K562 (cell line): Measurements from ENCODE around the gene ATRNL1. TPM values are rescaled to one million over a fixed set of nuclear protein-coding genes. Genes with fewer than 3 reads are reported as not detected.

Source experiments
- ATAC-seq: fragments of 200-7000 bp; cut with Tn5 transposase; 3 replicates; pipeline ENCODE4 v1.9.1; 2020; ENCODE audit warnings: moderate library complexity
- BruUV-seq: library from RNA; stranded (reverse); fragments of 400-500 nt; replicated peaks from 2 replicates; lab custom pipeline; 2021; lab: Mats Ljungman, UMichigan
- CTCF ChIA-PET: fragments of 300-600 bp; formaldehyde crosslinking; extraction: SDS; loops from one replicate; lab custom pipeline; 2021; ENCODE audit warnings: low intra/inter-chr PET ratio; lab: Yijun Ruan, JAX
- POLR2A ChIA-PET: fragments of 300-600, 350-650 bp; sonication (Branson Sonifier 250); formaldehyde crosslinking; extraction: SDS; loops from one replicate; lab custom pipeline; 2021; ENCODE audit warnings: antibody characterized with exemption, inconsistent platforms; lab: Yijun Ruan, JAX
- DNase-seq, 4 experiments: peaks; one replicate each; pipeline versions ENCODE4 v3.0.0 to v3.0.0-alpha.2; 2011 to 2018; ENCODE audit warnings: low spot score in 3 of 4, mixed read lengths in 3 of 4; ENCODE audit errors: extremely low read depth in 1 of 4
- FAIRE-seq: peaks from 2 replicates; lab custom pipeline; 2011; peaks lifted over from hg19 to GRCh38; lab: Jason Lieb, UNC
- H2AFZ ChIP-seq: 2 replicates; pipeline ENCODE4 v1.6.0; 2011; ENCODE audit warnings: low read depth, low read length, control low read depth, inconsistent platforms
- H3K27ac ChIP-seq: fragments of 200-600 bp; 3 replicates; pipeline ENCODE4 v1.8.0; 2011; ENCODE audit warnings: low read depth, mild to moderate bottlenecking, control low read depth, inconsistent platforms, low read length, moderate library complexity, mixed read lengths; ENCODE audit errors: extremely low read depth
- H3K27me3 ChIP-seq, 2 experiments: fragments of 300-600 bp in 1 of 2; 2 replicates in 1 of 2; 3 replicates in 1 of 2; pipeline versions ENCODE4 v1.6.0 to v1.8.0; 2011; ENCODE audit warnings: inconsistent platforms in 2 of 2, low read length in 2 of 2, mild to moderate bottlenecking in 1 of 2, mixed read lengths in 1 of 2, moderate library complexity in 1 of 2; ENCODE audit not compliant: control insufficient read depth in 2 of 2, insufficient read depth in 2 of 2
- H3K36me3 ChIP-seq: fragments of 300-600 bp; 3 replicates; pipeline ENCODE4 v1.8.0; 2011; ENCODE audit warnings: mild to moderate bottlenecking, low read length, inconsistent platforms; ENCODE audit not compliant: control insufficient read depth, insufficient read depth
- H3K4me1 ChIP-seq, 2 experiments: fragments of 200-600 bp in 1 of 2; replicated peaks in 1 of 2; 2 replicates in 1 of 2; 3 replicates in 1 of 2; pipeline versions ENCODE4 v1.5.1 to v1.8.0; 2011; ENCODE audit warnings: inconsistent platforms in 2 of 2, low read length in 2 of 2, mild to moderate bottlenecking in 1 of 2, mixed read lengths in 1 of 2, moderate library complexity in 1 of 2; ENCODE audit not compliant: control insufficient read depth in 2 of 2, insufficient read depth in 2 of 2
- H3K4me2 ChIP-seq: 2 replicates; pipeline ENCODE4 v1.6.1; 2011; ENCODE audit warnings: low read length, control low read depth, inconsistent platforms, mixed read lengths; ENCODE audit not compliant: insufficient read depth
- H3K4me3 ChIP-seq: fragments of 200-600 bp; sonication (generic), shearing (Covaris generic); 2 replicates; pipeline ENCODE4 v1.5.1; 2016; ENCODE audit warnings: control low read depth, inconsistent platforms
- H3K79me2 ChIP-seq: fragments of 200-600 bp; 3 replicates; pipeline ENCODE4 v1.8.0; 2011; ENCODE audit warnings: low read length, inconsistent platforms; ENCODE audit not compliant: control insufficient read depth, insufficient read depth
- H3K9ac ChIP-seq, 2 experiments: 2 replicates each; pipeline versions ENCODE4 v1.6.0 to v1.6.1; 2011; ENCODE audit warnings: low read depth in 2 of 2, low read length in 2 of 2, control low read depth in 1 of 2, inconsistent platforms in 1 of 2, mild to moderate bottlenecking in 1 of 2, mixed read lengths in 1 of 2; ENCODE audit not compliant: insufficient read depth in 1 of 2
- H3K9me1 ChIP-seq: one replicate; pipeline ENCODE4 v1.6.0; 2011; ENCODE audit warnings: inconsistent platforms, mild to moderate bottlenecking, low read length, moderate library complexity; ENCODE audit not compliant: control insufficient read depth, insufficient read depth
- H3K9me3 ChIP-seq: replicated peaks from 2 replicates; pipeline ENCODE4 v1.5.1; 2011; ENCODE audit warnings: low read depth, low read length, inconsistent platforms; ENCODE audit not compliant: control insufficient read depth, insufficient read depth
- H4K20me1 ChIP-seq: replicated peaks from 2 replicates; pipeline ENCODE4 v1.6.1; 2011; ENCODE audit warnings: low read length, inconsistent platforms, mixed read lengths; ENCODE audit not compliant: control insufficient read depth, insufficient read depth
- ARID1B ChIP-seq: fragments of 450-650 bp; IDR thresholded peaks from 2 replicates; pipeline ENCODE4 v1.6.1; 2016; ENCODE audit warnings: antibody characterized with exemption, mild to moderate bottlenecking, inconsistent platforms
- BCL6 ChIP-seq: fragments of 250-450 bp; sonication (Bioruptor Pico); IDR thresholded peaks from 2 replicates; pipeline ENCODE4 v1.4.0; 2020
- CCAR2 ChIP-seq: fragments of 200-400 bp; formaldehyde crosslinking; IDR thresholded peaks from 2 replicates; pipeline ENCODE4 v1.6.1; 2017; ENCODE audit warnings: mild to moderate bottlenecking, low read depth, low read length
- FOSL1 ChIP-seq: fragments of 200-800 bp; sonication (Bioruptor generic); conservative IDR thresholded peaks from 2 replicates; pipeline ENCODE4 v1.6.1; 2016; ENCODE audit warnings: missing genetic modification characterization, missing compliant biosample characterization
- HIVEP1 ChIP-seq: fragments of 250-450 bp; sonication (Bioruptor Pico); IDR thresholded peaks from 2 replicates; pipeline ENCODE4 v1.4.0; 2020; ENCODE audit warnings: mild to moderate bottlenecking
- IRF2 ChIP-seq: sonication (generic); formaldehyde crosslinking; IDR thresholded peaks from 2 replicates; pipeline ENCODE4 v1.8.1; 2022; ENCODE audit warnings: mild to moderate bottlenecking, missing genetic modification reagents
- MED1 ChIP-seq: sonication (generic); formaldehyde crosslinking; IDR thresholded peaks from 2 replicates; pipeline ENCODE4 v1.8.1; 2023; ENCODE audit warnings: missing genetic modification reagents, borderline replicate concordance
- MYNN ChIP-seq, 2 experiments: sonication (generic); formaldehyde crosslinking in 1 of 2; IDR thresholded peaks; 2 replicates each; pipeline versions ENCODE4 v1.5.0 to v1.6.1; 2016 to 2020; ENCODE audit warnings: antibody characterized with exemption in 1 of 2, missing genetic modification reagents in 1 of 2
- PTTG1 ChIP-seq: fragments of 450-650 bp; IDR thresholded peaks from 2 replicates; pipeline ENCODE4 v1.6.1; 2016; ENCODE audit warnings: low read depth, mild to moderate bottlenecking, missing genetic modification characterization, missing compliant biosample characterization
- SMARCA5 ChIP-seq: fragments of 450-650 bp; IDR thresholded peaks from 2 replicates; pipeline ENCODE4 v1.6.1; 2016
- ZBTB17 ChIP-seq: fragments of 450-650 bp; formaldehyde crosslinking; IDR thresholded peaks from 2 replicates; pipeline ENCODE4 v1.4.0; 2020; ENCODE audit warnings: mild to moderate bottlenecking
- ZNF274 ChIP-seq: IDR thresholded peaks from 2 replicates; pipeline ENCODE4 v1.6.1; 2011; ENCODE audit warnings: low read depth, mild to moderate bottlenecking, low read length, moderate library complexity, borderline replicate concordance
- WGBS: fragments of 100-300 bp; shearing (Covaris generic); methylation state at CpG from one replicate; pipeline ENCODE4 v1.1.6; 2016; ENCODE audit warnings: low coverage, mixed read lengths; ENCODE audit not compliant: insufficient coverage; ENCODE audit errors: missing lambda C conversion rate; 5-methylcytosine and 5-hydroxymethylcytosine counted together
- in situ Hi-C: fragments of 300-500 bp; cut with MboI; formaldehyde crosslinking; loops from 4 replicates; pipeline ENCODE4 v1.15.0; 2018; ENCODE audit warnings: inconsistent platforms, mixed read lengths
- intact Hi-C: fragments of 100-400 bp; cut with micrococcal nuclease; formaldehyde crosslinking; loops from 2 replicates; pipeline ENCODE4 v1.14.2; 2022
- polyA plus RNA-seq, 8 experiments: library from polyadenylated mRNA; depleted of rRNA in 4 of 8; stranded (reverse) in 5 of 8; unstranded in 3 of 8; fragments of >200 nt; fragmentation: Nextera tagmentation in 2 of 8; fragmentation: Illumina TruSeq in 1 of 8; extraction: Ambion mirVana in 2 of 8; extraction: Trizol in 1 of 8; gene quantifications; 2 replicates each; pipeline versions ENCODE4 v1.2.1 to v1.2.3, GENCODE V29; 2011 to 2014; ENCODE audit warnings: inconsistent platforms in 1 of 8, missing spikeins in 1 of 8
- total RNA-seq, 7 experiments: library from RNA; depleted of rRNA in 6 of 7; stranded (reverse); fragments of >200 nt in 6 of 7; fragmentation: Illumina TruSeq in 2 of 7; extraction: Trizol in 2 of 7; gene quantifications; 2 replicates each; pipeline versions ENCODE4 v1.2.1 to v1.2.3, GENCODE V29; 2011 to 2021; ENCODE audit warnings: low replicate concordance in 1 of 7
- TF ChIP-seq, protein P1 (sequence below): fragments of 150-350 bp; conservative IDR thresholded peaks from 2 replicates; pipeline ENCODE4 v1.6.1; 2014; ENCODE audit warnings: low read length
- TF ChIP-seq, protein P2 (sequence below): sonication (generic); formaldehyde crosslinking; IDR thresholded peaks from 2 replicates; pipeline ENCODE4 v1.8.0; 2022; ENCODE audit warnings: mild to moderate bottlenecking, missing genetic modification reagents
- TF ChIP-seq, protein P3 (sequence below): fragments of 250-450 bp; sonication (Bioruptor Pico); IDR thresholded peaks from 2 replicates; pipeline ENCODE4 v1.8.0; 2022; ENCODE audit warnings: moderate library complexity, mild to moderate bottlenecking, inconsistent platforms
- TF ChIP-seq, protein P4 (sequence below): fragments of 450-650 bp; IDR thresholded peaks from 2 replicates; pipeline ENCODE4 v1.6.1; 2018; ENCODE audit warnings: mild to moderate bottlenecking, low read depth; ENCODE audit not compliant: partially characterized antibody

The ATRNL1 gene
- total and polyA plus RNA-seq, 9 of the 15 experiments (the other 6 are each of a cell fraction or from before 2014, with no cell fraction given), result 0.18 TPM; not detected in 8

DNA sequence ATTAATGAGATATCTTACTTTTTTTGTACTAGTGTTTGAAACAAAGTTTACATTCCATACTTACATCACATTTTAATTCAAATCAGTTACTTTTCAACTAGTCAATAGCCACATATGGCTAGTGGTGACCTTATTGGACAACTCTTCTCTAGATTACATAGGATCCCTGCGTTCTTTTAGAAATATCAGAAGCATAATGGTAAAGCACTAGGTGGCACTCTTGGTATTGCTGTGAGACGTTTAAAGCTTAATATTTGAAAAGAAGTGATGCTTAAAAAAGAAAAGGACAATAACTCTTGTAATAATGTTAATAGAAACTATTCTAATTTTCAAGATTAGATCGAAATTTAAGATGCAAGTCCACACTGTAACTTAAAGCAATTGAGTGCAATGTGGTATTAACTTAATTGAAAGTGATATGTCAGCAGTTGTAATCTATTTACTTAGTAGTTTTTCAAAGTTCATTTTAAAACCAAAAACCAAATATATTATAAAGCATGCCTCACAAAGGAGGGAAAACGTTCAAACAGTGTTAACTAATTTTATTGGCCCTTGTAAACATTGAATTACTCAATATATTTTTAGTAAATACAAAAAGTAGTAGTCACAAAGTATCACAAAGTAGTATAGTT is 339.1 kb downstream of the ATRNL1 start:
- no peak for DNase-seq
- no peaks in the 10 kb centered on the region for H3K9me3 ChIP-seq
- no peak overlapping the region for H3K4me2 ChIP-seq
- BruUV-seq, result no TSS peak
- H3K9me1 ChIP-seq, result no peaks in the 10 kb centered on the region
- CTCF ChIA-PET, result no interaction called here
- H3K4me1 ChIP-seq, result no peaks in the 10 kb centered on the region
- in situ Hi-C loops, result no loop called here
- H3K36me3 ChIP-seq, result no peaks in the 10 kb centered on the region
- no peak for ATAC-seq
- WGBS, result 0% methylated on average over 4 of the region's 4 CpGs
- no peak overlapping the region for H2AFZ ChIP-seq
- intact Hi-C loops, result no loop called here
- H3K27ac ChIP-seq, result no peak overlapping the region
- POLR2A ChIA-PET, result no interaction called here
- H3K27me3 ChIP-seq, result no peaks in the 10 kb centered on the region
- H3K9ac ChIP-seq, result no peak overlapping the region
- H3K4me3 ChIP-seq, result no peak overlapping the region
- no peaks in the 10 kb centered on the region for H4K20me1 ChIP-seq
- FAIRE-seq, result no peak
- H3K79me2 ChIP-seq, result no peaks in the 10 kb centered on the region
- TF ChIP-seq, protein P1, sequence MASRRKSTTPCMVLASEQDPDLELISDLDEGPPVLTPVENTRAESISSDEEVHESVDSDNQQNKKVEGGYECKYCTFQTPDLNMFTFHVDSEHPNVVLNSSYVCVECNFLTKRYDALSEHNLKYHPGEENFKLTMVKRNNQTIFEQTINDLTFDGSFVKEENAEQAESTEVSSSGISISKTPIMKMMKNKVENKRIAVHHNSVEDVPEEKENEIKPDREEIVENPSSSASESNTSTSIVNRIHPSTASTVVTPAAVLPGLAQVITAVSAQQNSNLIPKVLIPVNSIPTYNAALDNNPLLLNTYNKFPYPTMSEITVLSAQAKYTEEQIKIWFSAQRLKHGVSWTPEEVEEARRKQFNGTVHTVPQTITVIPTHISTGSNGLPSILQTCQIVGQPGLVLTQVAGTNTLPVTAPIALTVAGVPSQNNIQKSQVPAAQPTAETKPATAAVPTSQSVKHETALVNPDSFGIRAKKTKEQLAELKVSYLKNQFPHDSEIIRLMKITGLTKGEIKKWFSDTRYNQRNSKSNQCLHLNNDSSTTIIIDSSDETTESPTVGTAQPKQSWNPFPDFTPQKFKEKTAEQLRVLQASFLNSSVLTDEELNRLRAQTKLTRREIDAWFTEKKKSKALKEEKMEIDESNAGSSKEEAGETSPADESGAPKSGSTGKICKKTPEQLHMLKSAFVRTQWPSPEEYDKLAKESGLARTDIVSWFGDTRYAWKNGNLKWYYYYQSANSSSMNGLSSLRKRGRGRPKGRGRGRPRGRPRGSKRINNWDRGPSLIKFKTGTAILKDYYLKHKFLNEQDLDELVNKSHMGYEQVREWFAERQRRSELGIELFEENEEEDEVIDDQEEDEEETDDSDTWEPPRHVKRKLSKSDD, result no peak
- TF ChIP-seq, protein P2, sequence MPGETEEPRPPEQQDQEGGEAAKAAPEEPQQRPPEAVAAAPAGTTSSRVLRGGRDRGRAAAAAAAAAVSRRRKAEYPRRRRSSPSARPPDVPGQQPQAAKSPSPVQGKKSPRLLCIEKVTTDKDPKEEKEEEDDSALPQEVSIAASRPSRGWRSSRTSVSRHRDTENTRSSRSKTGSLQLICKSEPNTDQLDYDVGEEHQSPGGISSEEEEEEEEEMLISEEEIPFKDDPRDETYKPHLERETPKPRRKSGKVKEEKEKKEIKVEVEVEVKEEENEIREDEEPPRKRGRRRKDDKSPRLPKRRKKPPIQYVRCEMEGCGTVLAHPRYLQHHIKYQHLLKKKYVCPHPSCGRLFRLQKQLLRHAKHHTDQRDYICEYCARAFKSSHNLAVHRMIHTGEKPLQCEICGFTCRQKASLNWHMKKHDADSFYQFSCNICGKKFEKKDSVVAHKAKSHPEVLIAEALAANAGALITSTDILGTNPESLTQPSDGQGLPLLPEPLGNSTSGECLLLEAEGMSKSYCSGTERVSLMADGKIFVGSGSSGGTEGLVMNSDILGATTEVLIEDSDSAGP (CRISPR knock-in tag), result no peak
- TF ChIP-seq BCL6 (CRISPR knock-in tag) (no peak), MED1 (CRISPR knock-in tag) (no peak), ZNF274 (no peak), ARID1B (no peak), HIVEP1 (CRISPR knock-in tag) (no peak), PTTG1 (tag) (no peak), SMARCA5 (no peak), CCAR2 (no peak), MYNN (IDR thresholded peaks at IDR 0.05) (no peak), MYNN (CRISPR knock-in tag; IDR thresholded peaks at IDR 0.05) (no peak), IRF2 (CRISPR knock-in tag) (no peak), FOSL1 (tag) (no peak), ZBTB17 (CRISPR knock-in tag) (no peak)
- TF ChIP-seq, protein P3, sequence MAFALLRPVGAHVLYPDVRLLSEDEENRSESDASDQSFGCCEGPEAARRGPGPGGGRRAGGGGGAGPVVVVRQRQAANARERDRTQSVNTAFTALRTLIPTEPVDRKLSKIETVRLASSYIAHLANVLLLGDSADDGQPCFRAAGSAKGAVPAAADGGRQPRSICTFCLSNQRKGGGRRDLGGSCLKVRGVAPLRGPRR (CRISPR knock-in tag), result no peak
- TF ChIP-seq, protein P4, sequence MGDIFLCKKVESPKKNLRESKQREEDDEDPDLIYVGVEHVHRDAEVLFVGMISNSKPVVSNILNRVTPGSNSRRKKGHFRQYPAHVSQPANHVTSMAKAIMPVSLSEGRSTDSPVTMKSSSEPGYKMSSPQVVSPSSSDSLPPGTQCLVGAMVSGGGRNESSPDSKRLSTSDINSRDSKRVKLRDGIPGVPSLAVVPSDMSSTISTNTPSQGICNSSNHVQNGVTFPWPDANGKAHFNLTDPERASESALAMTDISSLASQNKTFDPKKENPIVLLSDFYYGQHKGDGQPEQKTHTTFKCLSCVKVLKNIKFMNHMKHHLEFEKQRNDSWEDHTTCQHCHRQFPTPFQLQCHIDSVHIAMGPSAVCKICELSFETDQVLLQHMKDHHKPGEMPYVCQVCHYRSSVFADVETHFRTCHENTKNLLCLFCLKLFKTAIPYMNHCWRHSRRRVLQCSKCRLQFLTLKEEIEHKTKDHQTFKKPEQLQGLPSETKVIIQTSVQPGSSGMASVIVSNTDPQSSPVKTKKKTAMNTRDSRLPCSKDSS, result no peak
